Astrocyte of the spinal cord (primary cell): ENCODE measurements around the gene DLX4.

Experiments used
- DNase-seq: peaks from one replicate; pipeline ENCODE4 v3.0.0; 2011; ENCODE audit warnings: low read depth, low spot score
- H3K4me3 ChIP-seq: 2 replicates; pipeline ENCODE4 v1.5.1; 2011; ENCODE audit warnings: low read depth, mild to moderate bottlenecking, low read length, moderate library complexity
- in situ Hi-C: cut with HindIII; loops from 2 replicates; pipeline ENCODE4 v1.10.0; 2017; ENCODE audit warnings: low sequenced_read_pairs
- TF ChIP-seq, protein P1 (sequence below): IDR thresholded peaks from 2 replicates; pipeline ENCODE4 v1.5.1; 2012; ENCODE audit warnings: low read depth, mild to moderate bottlenecking, low read length, inconsistent platforms

DLX4 gene

DNA sequence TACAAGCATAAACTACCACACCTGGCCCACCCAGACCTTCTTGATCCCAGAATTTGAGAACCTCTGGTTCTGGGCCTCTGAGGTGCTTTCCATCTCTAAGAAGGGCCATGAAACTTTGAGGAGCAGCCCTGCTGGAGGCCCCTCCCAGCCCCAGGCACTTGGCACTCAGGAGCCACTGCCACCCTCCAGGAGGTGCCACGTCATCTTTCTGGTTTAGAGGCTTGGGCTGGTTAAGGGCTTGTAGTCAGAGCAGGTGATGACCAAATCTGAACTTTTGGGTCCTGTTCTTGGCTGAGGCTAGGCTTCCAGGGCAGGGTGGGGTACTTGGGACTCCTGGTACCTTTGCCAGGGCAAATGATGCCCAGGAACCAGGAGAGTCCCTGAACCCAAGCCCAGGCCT lies 13.8 kb upstream of the DLX4 start:
- DNase-seq, result no peak
- in situ Hi-C loops, result no loop called here
- TF ChIP-seq, protein P1, sequence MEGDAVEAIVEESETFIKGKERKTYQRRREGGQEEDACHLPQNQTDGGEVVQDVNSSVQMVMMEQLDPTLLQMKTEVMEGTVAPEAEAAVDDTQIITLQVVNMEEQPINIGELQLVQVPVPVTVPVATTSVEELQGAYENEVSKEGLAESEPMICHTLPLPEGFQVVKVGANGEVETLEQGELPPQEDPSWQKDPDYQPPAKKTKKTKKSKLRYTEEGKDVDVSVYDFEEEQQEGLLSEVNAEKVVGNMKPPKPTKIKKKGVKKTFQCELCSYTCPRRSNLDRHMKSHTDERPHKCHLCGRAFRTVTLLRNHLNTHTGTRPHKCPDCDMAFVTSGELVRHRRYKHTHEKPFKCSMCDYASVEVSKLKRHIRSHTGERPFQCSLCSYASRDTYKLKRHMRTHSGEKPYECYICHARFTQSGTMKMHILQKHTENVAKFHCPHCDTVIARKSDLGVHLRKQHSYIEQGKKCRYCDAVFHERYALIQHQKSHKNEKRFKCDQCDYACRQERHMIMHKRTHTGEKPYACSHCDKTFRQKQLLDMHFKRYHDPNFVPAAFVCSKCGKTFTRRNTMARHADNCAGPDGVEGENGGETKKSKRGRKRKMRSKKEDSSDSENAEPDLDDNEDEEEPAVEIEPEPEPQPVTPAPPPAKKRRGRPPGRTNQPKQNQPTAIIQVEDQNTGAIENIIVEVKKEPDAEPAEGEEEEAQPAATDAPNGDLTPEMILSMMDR, result no peak
- H3K4me3 ChIP-seq, result no peak overlapping the region

DNA sequence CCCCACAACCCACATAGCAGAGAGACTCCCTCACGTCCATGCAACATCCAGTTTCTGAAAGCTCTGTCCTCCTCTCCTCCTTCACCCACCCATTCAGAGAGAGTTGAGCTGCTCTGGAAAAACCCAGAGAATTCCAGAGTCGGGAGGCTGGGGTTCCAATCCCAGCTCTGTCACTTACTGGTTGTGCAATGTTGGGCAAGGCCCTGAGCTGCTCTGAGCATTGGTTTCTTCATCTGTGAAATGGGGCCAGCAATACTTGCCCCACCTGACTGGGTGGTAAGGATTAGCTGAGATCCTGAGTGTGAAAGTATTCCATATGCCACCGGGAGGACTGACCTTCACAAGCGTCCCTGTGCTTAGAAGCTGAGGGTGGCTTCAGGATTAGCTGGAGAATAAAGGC lies 12.2 kb upstream of the DLX4 start:
- in situ Hi-C loops, result no loop called here
- H3K4me3 ChIP-seq, result no peak overlapping the region
- no peak for DNase-seq
- TF ChIP-seq, protein P1, result no peak

DNA sequence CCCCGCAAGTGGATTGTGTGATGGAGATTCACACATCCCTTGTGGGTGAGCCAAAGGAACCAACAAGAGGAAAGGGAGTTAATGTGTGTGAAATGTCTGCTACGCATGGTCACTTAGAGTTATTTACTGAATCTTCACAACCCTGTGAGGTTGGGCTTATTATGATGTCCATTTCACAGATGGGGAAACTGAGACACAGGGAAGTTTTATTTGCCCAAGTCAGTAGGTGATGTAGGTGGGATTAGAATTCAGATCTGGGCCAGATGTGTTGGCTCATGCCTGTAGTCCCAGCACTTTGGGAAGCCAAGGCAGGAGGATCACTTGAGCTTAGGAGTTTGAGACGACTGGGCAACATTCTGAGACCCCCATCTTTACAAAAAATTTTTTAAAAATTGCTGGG lies 11.6 kb upstream of the DLX4 start:
- TF ChIP-seq, protein P1, result no peak
- no peak overlapping the region for H3K4me3 ChIP-seq
- in situ Hi-C loops, result no loop called here
- no peak for DNase-seq

DNA sequence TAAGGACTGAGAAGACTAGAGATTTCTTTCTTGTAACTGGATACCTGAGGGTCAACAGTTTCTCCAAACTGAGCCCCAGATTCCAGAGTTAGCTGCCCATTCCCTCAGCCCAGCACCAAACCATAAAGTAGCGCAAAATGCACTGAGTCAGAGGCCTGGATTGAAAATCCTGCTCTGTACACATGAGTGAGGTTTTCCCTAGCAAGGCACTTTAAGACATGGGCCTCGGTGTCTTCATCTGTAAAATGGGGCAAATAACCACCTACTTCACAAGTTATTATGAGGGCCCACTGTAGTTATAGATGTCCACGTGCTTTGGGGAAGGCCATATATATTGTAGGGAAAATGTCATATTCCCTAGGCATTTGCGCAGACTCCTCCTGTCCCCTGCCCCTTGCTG lies 10.3 kb upstream of the DLX4 start:
- TF ChIP-seq, protein P1, result no peak
- in situ Hi-C loops, result no loop called here
- DNase-seq, result no peak
- H3K4me3 ChIP-seq, result no peak overlapping the region

DNA sequence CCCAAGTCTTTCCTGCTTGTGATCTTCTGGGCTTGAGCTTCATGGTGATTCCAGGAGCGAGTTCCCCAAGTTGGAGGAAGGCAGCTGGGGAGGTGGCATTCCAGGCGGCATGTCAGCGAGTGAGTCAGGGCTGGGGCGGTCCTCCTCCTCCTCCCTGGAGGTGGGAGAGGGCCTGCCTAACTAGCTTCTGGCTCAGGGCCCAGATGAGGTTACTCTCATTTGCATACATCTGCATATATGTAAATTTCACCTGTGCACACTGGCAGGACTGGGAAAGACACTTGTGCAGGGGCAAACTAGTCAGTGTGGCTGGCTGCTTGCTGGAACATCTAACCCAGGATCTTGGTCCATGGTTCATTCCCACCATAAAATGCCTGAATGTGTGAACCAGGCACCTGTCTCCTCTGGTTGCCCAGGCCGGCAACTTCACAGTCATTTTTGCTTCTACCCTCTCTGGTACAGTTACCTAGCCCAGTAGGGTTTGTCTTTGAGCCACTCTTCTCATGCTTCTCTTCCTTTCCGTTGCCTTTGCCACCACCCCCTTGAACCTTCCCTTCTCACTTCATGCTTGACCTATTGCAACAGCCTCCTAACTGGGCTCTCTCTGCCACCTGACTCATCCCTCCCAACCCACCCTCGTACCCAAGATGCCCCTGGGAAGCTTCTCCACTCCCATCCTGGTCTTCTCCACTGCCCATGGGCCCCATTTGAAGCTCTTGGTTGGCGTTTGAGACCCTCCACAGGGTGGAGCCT lies 9.6 kb upstream of the DLX4 start:
- DNase-seq, result no peak
- in situ Hi-C loops, result no loop called here
- H3K4me3 ChIP-seq, result no peak overlapping the region
- TF ChIP-seq, protein P1, result no peak

DNA sequence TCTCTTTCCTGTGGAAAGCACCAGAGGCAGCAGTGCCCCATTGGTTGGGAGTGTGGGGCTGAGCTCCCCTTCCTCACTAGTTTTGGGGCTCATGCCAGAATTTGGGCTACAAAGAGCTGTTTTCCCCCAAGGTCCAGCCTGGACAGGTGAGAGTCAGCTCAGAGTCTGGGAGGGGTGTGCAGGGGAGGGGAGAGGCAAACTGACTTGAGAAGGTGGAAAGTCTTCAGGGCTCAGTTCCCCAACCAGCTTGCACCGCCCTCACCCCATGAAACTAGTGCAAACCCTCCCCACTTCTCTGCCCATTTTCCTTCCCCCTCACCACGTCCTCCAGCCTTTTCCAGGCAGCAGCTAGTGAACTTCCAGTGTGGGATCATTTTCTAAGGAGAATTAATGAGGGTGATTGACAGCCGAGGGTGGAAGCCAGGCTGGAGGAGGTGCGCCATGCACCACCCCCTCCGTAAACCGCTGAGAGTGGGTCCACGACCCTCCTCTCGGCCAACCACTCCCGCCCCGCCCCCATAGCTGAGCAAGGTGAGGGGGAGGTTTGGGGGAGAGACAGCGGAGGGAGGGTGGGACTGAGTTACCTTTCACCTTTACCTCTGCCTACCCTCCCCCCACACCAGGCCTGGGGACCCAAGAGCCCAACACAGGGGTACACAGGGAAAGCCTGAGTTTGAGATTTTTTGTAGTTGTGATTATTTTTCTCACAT lies 6.2 kb upstream of the DLX4 start:
- in situ Hi-C loops, result no loop called here
- no peak for DNase-seq
- no peak overlapping the region for H3K4me3 ChIP-seq
- TF ChIP-seq, protein P1, result no peak
